Measurements from ENCODE around the gene PRKG1. TPM values are rescaled to one million over a fixed set of nuclear protein-coding genes. Genes with fewer than 3 reads are reported as not detected.

The PRKG1 gene
- polyA plus RNA-seq, 1 donor (not counting 4 experiments of a cell fraction or from before 2014, with no cell fraction given) = 0.24 TPM

GRCh38 chr10:51792678-51793077, 718.4 kb downstream of the PRKG1 start:
- no peaks in the 10 kb centered on the region for H3K36me3 ChIP-seq (ENCODE audit: control insufficient read depth in 2 of 2, extremely low read depth in 1 of 2, insufficient read depth in 2 of 2, low read length in 2 of 2)
- TF ChIP-seq EZH2 (IDR thresholded peaks at IDR 0.05; ENCODE audit: low read length) (no peak), CTCF (optimal IDR thresholded peaks at IDR 0.05 in 1 of 3, IDR thresholded peaks at IDR 0.05 in 1 of 3, conservative IDR thresholded peaks at IDR 0.05 in 1 of 3; ENCODE audit: extremely low read depth in 1 of 3, insufficient read depth in 2 of 3, low read length in 3 of 3) (no peak)
- H3K79me2 ChIP-seq (ENCODE audit: control insufficient read depth, insufficient read depth, low read length) = no peaks in the 10 kb centered on the region
- no peak for FAIRE-seq
- dilution Hi-C loops (cut with MboI; ENCODE audit: extremely low pct_ligation_motif_present, low sequenced_read_pairs) = no loop called here
- H3K4me2 ChIP-seq (ENCODE audit: control insufficient read depth, extremely low read depth, insufficient read depth, low read depth, low read length) = no peak overlapping the region
- H3K27ac ChIP-seq (ENCODE audit: control insufficient read depth, insufficient read depth, low read length) = no peak overlapping the region
- H3K27me3 ChIP-seq (ENCODE audit: control insufficient read depth, extremely low read depth, insufficient read depth, low read length) = no peaks in the 10 kb centered on the region
- DNase-seq (ENCODE audit: low read depth, low spot score) = no peak
- H3K4me3 ChIP-seq (ENCODE audit: control insufficient read depth in 2 of 3, extremely low read depth in 1 of 3, insufficient read depth in 2 of 3, low read depth in 1 of 3, low read length in 3 of 3) = no peak overlapping the region
- H2AFZ ChIP-seq (ENCODE audit: control insufficient read depth, low read length) = no peak overlapping the region
- no peak overlapping the region for H3K9ac ChIP-seq (ENCODE audit: control insufficient read depth, extremely low read depth, insufficient read depth, low read length)
- no peaks in the 10 kb centered on the region for H3K9me3 ChIP-seq (ENCODE audit: control insufficient read depth, low read depth, low read length)
- H4K20me1 ChIP-seq (ENCODE audit: control insufficient read depth, extremely low read depth, insufficient read depth, low read length) = no peaks in the 10 kb centered on the region
- H3K9me1 ChIP-seq (ENCODE audit: control insufficient read depth, extremely low read depth, insufficient read depth, low read length) = no peaks in the 10 kb centered on the region
- no peaks in the 10 kb centered on the region for H3K4me1 ChIP-seq (ENCODE audit: control insufficient read depth, extremely low read depth, insufficient read depth, low read length)

DNA sequence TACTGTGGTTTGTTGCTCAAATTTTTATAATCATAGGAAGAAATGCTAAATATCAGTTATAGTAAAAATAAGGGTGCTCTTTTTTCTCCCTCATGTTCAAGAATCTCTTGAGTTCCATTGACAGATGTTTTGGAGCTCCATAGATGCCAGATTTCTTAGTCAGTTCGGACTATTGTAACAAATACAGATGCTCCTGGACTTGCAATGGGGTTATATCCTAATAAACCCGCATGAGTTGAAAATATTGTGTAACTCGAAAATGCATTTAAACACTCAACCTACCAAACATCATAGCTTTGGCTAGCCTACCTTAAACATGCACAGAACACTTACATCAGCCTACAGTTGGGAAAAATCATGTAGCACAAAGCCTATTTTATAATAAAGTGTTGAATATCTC, 725.8 kb downstream of the PRKG1 start:
- Histone ChIP-seq H4K20me1 (ENCODE audit: control insufficient read depth, extremely low read depth, insufficient read depth, low read length) (no peaks in the 10 kb centered on the region), H3K4me1 (ENCODE audit: control insufficient read depth, extremely low read depth, insufficient read depth, low read length) (no peaks in the 10 kb centered on the region), H3K79me2 (ENCODE audit: control insufficient read depth, insufficient read depth, low read length) (no peaks in the 10 kb centered on the region), H3K4me2 (ENCODE audit: control insufficient read depth, extremely low read depth, insufficient read depth, low read depth, low read length) (no peak overlapping the region), H3K9me1 (ENCODE audit: control insufficient read depth, extremely low read depth, insufficient read depth, low read length) (no peaks in the 10 kb centered on the region), H3K9ac (ENCODE audit: control insufficient read depth, extremely low read depth, insufficient read depth, low read length) (no peak overlapping the region), H3K36me3 (ENCODE audit: control insufficient read depth in 2 of 2, extremely low read depth in 1 of 2, insufficient read depth in 2 of 2, low read length in 2 of 2) (no peaks in the 10 kb centered on the region), H3K27me3 (ENCODE audit: control insufficient read depth, extremely low read depth, insufficient read depth, low read length) (no peaks in the 10 kb centered on the region), H3K9me3 (ENCODE audit: control insufficient read depth, low read depth, low read length) (no peaks in the 10 kb centered on the region), H3K27ac (ENCODE audit: control insufficient read depth, insufficient read depth, low read length) (no peak overlapping the region), H2AFZ (ENCODE audit: control insufficient read depth, low read length) (no peak overlapping the region), H3K4me3 (ENCODE audit: control insufficient read depth in 2 of 3, extremely low read depth in 1 of 3, insufficient read depth in 2 of 3, low read depth in 1 of 3, low read length in 3 of 3) (no peak overlapping the region)
- DNase-seq (ENCODE audit: low read depth, low spot score) = no peak
- dilution Hi-C loops (cut with MboI; ENCODE audit: extremely low pct_ligation_motif_present, low sequenced_read_pairs) = no loop called here
- no peak for FAIRE-seq
- TF ChIP-seq EZH2 (IDR thresholded peaks at IDR 0.05; ENCODE audit: low read length) (no peak), CTCF (optimal IDR thresholded peaks at IDR 0.05 in 1 of 3, IDR thresholded peaks at IDR 0.05 in 1 of 3, conservative IDR thresholded peaks at IDR 0.05 in 1 of 3; ENCODE audit: extremely low read depth in 1 of 3, insufficient read depth in 2 of 3, low read length in 3 of 3) (no peak)

Data from keratinocyte (primary cell).